GM23338 (cell line): ENCODE data around the gene BHLHE23. TPM values are rescaled to one million over a fixed set of nuclear protein-coding genes. Genes with fewer than 3 reads are reported as not detected.

Source experiments
- ATAC-seq: fragments of 200-7000 bp; cut with Tn5 transposase; 3 replicates; pipeline ENCODE4 v1.9.1; 2020
- DNase-seq: peaks from one replicate; pipeline ENCODE4 v3.0.0-alpha.2; 2015; ENCODE audit warnings: low spot score
- H2AFZ ChIP-seq: fragments of 200-600 bp; sonication (generic); 2 replicates; pipeline ENCODE4 v1.8.0; 2016; ENCODE audit warnings: antibody characterized with exemption, mild to moderate bottlenecking, moderate library complexity
- H3F3A ChIP-seq: fragments of 200-600 bp; sonication (generic); replicated peaks from 2 replicates; pipeline ENCODE4 v1.8.0; 2017; ENCODE audit warnings: antibody characterized with exemption, mixed run types, low read depth
- H3K27ac ChIP-seq: fragments of 200-600 bp; sonication (generic); 2 replicates; pipeline ENCODE4 v1.6.1; 2016; ENCODE audit warnings: low read depth
- H3K27me3 ChIP-seq: fragments of 200-600 bp; sonication (generic); 2 replicates; pipeline ENCODE4 v1.8.0; 2016; ENCODE audit warnings: mild to moderate bottlenecking, mixed run types, moderate library complexity; ENCODE audit not compliant: insufficient read depth
- H3K36me3 ChIP-seq: fragments of 200-600 bp; sonication (generic); 2 replicates; pipeline ENCODE4 v1.8.0; 2016; ENCODE audit warnings: mild to moderate bottlenecking; ENCODE audit not compliant: insufficient read depth
- H3K4me1 ChIP-seq: fragments of 200-600 bp; sonication (generic); 2 replicates; pipeline ENCODE4 v1.8.0; 2016; ENCODE audit warnings: mild to moderate bottlenecking, moderate library complexity; ENCODE audit not compliant: insufficient read depth
- H3K4me2 ChIP-seq: fragments of 200-600 bp; sonication (generic); 2 replicates; pipeline ENCODE4 v1.7.1; 2017; ENCODE audit warnings: mixed run types
- H3K4me3 ChIP-seq: fragments of 200-600 bp; sonication (generic); 2 replicates; pipeline ENCODE4 v1.6.1; 2016; ENCODE audit warnings: mixed run types
- H3K79me2 ChIP-seq: fragments of 200-600 bp; sonication (generic); replicated peaks from 2 replicates; pipeline ENCODE4 v1.8.0; 2017; ENCODE audit warnings: mild to moderate bottlenecking; ENCODE audit not compliant: insufficient read depth
- H3K9me2 ChIP-seq: fragments of 200-600 bp; sonication (generic); 2 replicates; pipeline ENCODE4 v1.8.0; 2017; ENCODE audit not compliant: insufficient read depth
- H4K20me1 ChIP-seq: fragments of 200-600 bp; sonication (generic); replicated peaks from 2 replicates; pipeline ENCODE4 v1.8.0; 2017; ENCODE audit warnings: mild to moderate bottlenecking; ENCODE audit not compliant: insufficient read depth
- H3K27ac Mint-ChIP-seq: 2 replicates; pipeline ENCODE4 v1.8.0; 2020; ENCODE audit warnings: inconsistent platforms, mild to moderate bottlenecking, moderate library complexity, mixed read lengths
- H3K27me3 Mint-ChIP-seq: 3 replicates; pipeline ENCODE4 v1.8.0; 2022; ENCODE audit warnings: low read depth, mild to moderate bottlenecking, moderate library complexity, mixed read lengths, inconsistent platforms; ENCODE audit not compliant: insufficient read depth, poor library complexity
- H3K36me3 Mint-ChIP-seq: 3 replicates; pipeline ENCODE4 v1.8.0; 2021; ENCODE audit warnings: low read depth, mild to moderate bottlenecking, inconsistent platforms, moderate library complexity, mixed read lengths
- H3K4me1 Mint-ChIP-seq: 3 replicates; pipeline ENCODE4 v1.8.0; 2020; ENCODE audit warnings: mild to moderate bottlenecking, inconsistent platforms, mixed read lengths
- H3K4me3 Mint-ChIP-seq: 3 replicates; pipeline ENCODE4 v1.8.0; 2021; ENCODE audit warnings: moderate library complexity, mild to moderate bottlenecking, inconsistent platforms, mixed read lengths
- H3K9me3 Mint-ChIP-seq: 3 replicates; pipeline ENCODE4 v1.8.0; 2020; ENCODE audit warnings: moderate library complexity, mild to moderate bottlenecking, inconsistent platforms, mixed read lengths
- JUNB ChIP-seq: IDR thresholded peaks from one replicate; pipeline ENCODE4 v1.6.1; 2016; ENCODE audit warnings: antibody characterized with exemption; ENCODE audit not compliant: unreplicated experiment
- ZNF114 ChIP-seq: fragments of 250-450 bp; sonication (Bioruptor Pico); IDR thresholded peaks from 2 replicates; pipeline ENCODE4 v1.5.0; 2020; ENCODE audit warnings: mild to moderate bottlenecking, moderate library complexity
- polyA plus RNA-seq: library from polyadenylated mRNA; unstranded; fragments of >200 nt; fragmentation: Nextera tagmentation; extraction: Ambion mirVana; gene quantifications from 2 replicates; pipeline ENCODE4 v1.2.1, GENCODE V29; 2016
- total RNA-seq: library from RNA; depleted of rRNA; stranded (reverse); fragments of >200 nt; shearing (Covaris generic); gene quantifications from 2 replicates; pipeline ENCODE4 v1.2.3, GENCODE V29; 2014
- TF ChIP-seq, protein P1 (sequence below), 2 experiments: fragments of 200-600 bp in 1 of 2; sonication (generic) in 1 of 2; conservative IDR thresholded peaks; 2 replicates each; pipeline versions ENCODE4 v1.5.1 to v1.6.1; 2016 to 2017; ENCODE audit warnings: antibody characterized with exemption in 2 of 2, low read depth in 2 of 2, mild to moderate bottlenecking in 2 of 2, moderate library complexity in 1 of 2
- TF ChIP-seq, protein P2 (sequence below): IDR thresholded peaks from 2 replicates; pipeline ENCODE4 v1.6.1; 2016; ENCODE audit warnings: antibody characterized with exemption
- TF ChIP-seq, protein P3 (sequence below): fragments of 250-450 bp; sonication (Bioruptor Pico); IDR thresholded peaks from 2 replicates; pipeline ENCODE4 v1.5.0; 2020; ENCODE audit warnings: mild to moderate bottlenecking, moderate library complexity

BHLHE23 gene
- total and polyA plus RNA-seq, 2 experiments from 2014 or later = 0.52 to 5.0 TPM

DNA sequence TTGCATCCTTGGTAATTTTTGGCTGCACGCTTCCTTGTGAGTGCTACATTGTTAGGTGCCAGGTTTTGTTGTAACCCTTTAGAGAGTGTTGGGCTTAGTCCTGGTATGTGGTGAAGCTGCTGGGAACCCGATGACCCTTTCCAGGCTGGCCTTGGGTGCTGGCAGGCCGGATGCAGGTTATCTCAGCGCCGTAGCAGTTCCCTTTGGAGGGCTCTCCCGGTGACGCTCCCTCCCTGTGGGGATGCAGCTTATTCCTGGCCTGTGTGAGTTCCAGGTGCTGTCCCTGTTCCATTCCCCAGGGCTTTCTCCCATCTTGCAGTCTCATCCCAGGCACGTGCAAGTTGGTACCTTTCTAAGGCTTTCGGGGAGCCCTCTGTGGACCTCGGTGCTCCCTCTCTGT lies 13.9 kb upstream of the BHLHE23 start:
- H3K4me2 ChIP-seq = no peak overlapping the region
- H3K9me2 ChIP-seq = no peaks in the 10 kb centered on the region
- no peaks in the 10 kb centered on the region for H3K79me2 ChIP-seq
- ATAC-seq (no peak), DNase-seq (no peak)
- Mint-ChIP-seq H3K36me3 (peaks cover 11% of the 10 kb centered on the region), H3K4me1 (peaks cover 9% of the 10 kb centered on the region), H3K9me3 (peaks cover 12% of the 10 kb centered on the region), H3K27ac (no peak overlapping the region), H3K4me3 (no peak overlapping the region), H3K27me3 (peaks cover 20% of the 10 kb centered on the region)
- peaks cover 4% of the 10 kb centered on the region; the same call in 1 of the 2 replicates for H3K4me1 ChIP-seq
- H3K27me3 ChIP-seq = no peaks in the 10 kb centered on the region
- TF ChIP-seq, protein P1, sequence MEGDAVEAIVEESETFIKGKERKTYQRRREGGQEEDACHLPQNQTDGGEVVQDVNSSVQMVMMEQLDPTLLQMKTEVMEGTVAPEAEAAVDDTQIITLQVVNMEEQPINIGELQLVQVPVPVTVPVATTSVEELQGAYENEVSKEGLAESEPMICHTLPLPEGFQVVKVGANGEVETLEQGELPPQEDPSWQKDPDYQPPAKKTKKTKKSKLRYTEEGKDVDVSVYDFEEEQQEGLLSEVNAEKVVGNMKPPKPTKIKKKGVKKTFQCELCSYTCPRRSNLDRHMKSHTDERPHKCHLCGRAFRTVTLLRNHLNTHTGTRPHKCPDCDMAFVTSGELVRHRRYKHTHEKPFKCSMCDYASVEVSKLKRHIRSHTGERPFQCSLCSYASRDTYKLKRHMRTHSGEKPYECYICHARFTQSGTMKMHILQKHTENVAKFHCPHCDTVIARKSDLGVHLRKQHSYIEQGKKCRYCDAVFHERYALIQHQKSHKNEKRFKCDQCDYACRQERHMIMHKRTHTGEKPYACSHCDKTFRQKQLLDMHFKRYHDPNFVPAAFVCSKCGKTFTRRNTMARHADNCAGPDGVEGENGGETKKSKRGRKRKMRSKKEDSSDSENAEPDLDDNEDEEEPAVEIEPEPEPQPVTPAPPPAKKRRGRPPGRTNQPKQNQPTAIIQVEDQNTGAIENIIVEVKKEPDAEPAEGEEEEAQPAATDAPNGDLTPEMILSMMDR (conservative IDR thresholded peaks at IDR 0.05; ENCODE audit: low read depth in 2 of 2) = no peak
- TF ChIP-seq, protein P2, sequence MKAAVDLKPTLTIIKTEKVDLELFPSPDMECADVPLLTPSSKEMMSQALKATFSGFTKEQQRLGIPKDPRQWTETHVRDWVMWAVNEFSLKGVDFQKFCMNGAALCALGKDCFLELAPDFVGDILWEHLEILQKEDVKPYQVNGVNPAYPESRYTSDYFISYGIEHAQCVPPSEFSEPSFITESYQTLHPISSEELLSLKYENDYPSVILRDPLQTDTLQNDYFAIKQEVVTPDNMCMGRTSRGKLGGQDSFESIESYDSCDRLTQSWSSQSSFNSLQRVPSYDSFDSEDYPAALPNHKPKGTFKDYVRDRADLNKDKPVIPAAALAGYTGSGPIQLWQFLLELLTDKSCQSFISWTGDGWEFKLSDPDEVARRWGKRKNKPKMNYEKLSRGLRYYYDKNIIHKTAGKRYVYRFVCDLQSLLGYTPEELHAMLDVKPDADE = no peak
- TF ChIP-seq, protein P3, sequence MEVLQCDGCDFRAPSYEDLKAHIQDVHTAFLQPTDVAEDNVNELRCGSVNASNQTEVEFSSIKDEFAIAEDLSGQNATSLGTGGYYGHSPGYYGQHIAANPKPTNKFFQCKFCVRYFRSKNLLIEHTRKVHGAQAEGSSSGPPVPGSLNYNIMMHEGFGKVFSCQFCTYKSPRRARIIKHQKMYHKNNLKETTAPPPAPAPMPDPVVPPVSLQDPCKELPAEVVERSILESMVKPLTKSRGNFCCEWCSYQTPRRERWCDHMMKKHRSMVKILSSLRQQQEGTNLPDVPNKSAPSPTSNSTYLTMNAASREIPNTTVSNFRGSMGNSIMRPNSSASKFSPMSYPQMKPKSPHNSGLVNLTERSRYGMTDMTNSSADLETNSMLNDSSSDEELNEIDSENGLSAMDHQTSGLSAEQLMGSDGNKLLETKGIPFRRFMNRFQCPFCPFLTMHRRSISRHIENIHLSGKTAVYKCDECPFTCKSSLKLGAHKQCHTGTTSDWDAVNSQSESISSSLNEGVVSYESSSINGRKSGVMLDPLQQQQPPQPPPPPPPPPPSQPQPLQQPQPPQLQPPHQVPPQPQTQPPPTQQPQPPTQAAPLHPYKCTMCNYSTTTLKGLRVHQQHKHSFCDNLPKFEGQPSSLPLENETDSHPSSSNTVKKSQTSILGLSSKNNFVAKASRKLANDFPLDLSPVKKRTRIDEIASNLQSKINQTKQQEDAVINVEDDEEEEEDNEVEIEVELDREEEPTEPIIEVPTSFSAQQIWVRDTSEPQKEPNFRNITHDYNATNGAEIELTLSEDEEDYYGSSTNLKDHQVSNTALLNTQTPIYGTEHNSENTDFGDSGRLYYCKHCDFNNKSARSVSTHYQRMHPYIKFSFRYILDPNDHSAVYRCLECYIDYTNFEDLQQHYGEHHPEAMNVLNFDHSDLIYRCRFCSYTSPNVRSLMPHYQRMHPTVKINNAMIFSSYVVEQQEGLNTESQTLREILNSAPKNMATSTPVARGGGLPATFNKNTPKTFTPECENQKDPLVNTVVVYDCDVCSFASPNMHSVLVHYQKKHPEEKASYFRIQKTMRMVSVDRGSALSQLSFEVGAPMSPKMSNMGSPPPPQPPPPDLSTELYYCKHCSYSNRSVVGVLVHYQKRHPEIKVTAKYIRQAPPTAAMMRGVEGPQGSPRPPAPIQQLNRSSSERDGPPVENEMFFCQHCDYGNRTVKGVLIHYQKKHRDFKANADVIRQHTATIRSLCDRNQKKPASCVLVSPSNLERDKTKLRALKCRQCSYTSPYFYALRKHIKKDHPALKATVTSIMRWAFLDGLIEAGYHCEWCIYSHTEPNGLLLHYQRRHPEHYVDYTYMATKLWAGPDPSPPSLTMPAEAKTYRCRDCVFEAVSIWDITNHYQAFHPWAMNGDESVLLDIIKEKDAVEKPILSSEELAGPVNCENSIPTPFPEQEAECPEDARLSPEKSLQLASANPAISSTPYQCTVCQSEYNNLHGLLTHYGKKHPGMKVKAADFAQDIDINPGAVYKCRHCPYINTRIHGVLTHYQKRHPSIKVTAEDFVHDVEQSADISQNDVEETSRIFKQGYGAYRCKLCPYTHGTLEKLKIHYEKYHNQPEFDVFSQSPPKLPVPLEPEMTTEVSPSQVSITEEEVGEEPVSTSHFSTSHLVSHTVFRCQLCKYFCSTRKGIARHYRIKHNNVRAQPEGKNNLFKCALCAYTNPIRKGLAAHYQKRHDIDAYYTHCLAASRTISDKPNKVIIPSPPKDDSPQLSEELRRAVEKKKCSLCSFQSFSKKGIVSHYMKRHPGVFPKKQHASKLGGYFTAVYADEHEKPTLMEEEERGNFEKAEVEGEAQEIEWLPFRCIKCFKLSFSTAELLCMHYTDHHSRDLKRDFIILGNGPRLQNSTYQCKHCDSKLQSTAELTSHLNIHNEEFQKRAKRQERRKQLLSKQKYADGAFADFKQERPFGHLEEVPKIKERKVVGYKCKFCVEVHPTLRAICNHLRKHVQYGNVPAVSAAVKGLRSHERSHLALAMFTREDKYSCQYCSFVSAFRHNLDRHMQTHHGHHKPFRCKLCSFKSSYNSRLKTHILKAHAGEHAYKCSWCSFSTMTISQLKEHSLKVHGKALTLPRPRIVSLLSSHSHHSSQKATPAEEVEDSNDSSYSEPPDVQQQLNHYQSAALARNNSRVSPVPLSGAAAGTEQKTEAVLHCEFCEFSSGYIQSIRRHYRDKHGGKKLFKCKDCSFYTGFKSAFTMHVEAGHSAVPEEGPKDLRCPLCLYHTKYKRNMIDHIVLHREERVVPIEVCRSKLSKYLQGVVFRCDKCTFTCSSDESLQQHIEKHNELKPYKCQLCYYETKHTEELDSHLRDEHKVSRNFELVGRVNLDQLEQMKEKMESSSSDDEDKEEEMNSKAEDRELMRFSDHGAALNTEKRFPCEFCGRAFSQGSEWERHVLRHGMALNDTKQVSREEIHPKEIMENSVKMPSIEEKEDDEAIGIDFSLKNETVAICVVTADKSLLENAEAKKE = no peak
- TF ChIP-seq JUNB (no peak), ZNF114 (CRISPR knock-in tag) (no peak)
- 0 out of 2 replicates have a peak, but pooled peaks cover 5% of the 10 kb centered on the region for H3F3A ChIP-seq
- no peaks in the 10 kb centered on the region for H3K36me3 ChIP-seq
- H3K27ac ChIP-seq = no peak overlapping the region
- no peak overlapping the region for H2AFZ ChIP-seq
- H3K4me3 ChIP-seq = no peak overlapping the region
- no peaks in the 10 kb centered on the region for H4K20me1 ChIP-seq
